HG03342 (cell line): Measurements from ENCODE around the gene MRPS31.
A peak's percentile ranks its signal among the peaks of the same experiment; 100 is the strongest.
"Not testable (repeated sequence)": the region's sequence is repeated elsewhere in the genome, so short reads cannot be mapped to it uniquely, and the experiment has no call there.

Experiments used
- ATAC-seq: cut with Tn5 transposase; IDR thresholded peaks from one replicate; pipeline ENCODE4 v1.9.1; 2021; ENCODE audit warnings: mild to moderate bottlenecking, moderate library complexity; ENCODE audit not compliant: unreplicated experiment

Gene MRPS31

GRCh38 chr13:40790154-40790616 is 19.2 kb upstream of the MRPS31 start:
- no peak for ATAC-seq

- ATAC-seq: peak; percentile 78
These were observed 18.5 kb upstream of the MRPS31 start, which contains the start of gene SLC25A15 for GRCh38 chr13:40789275-40790153. SLC25A15 (plus strand) TSS chr13:40789611; CDS start chr13:40793227, 3,616 bp downstream.

GRCh38 chr13:40788540-40789274 is 17.7 kb upstream of the MRPS31 start:
- not testable (repeated sequence) for ATAC-seq

GRCh38 chr13:40787062-40787461 is 16.1 kb upstream of the MRPS31 start:
- ATAC-seq: no peak

GRCh38 chr13:40786568-40786996 is 15.6 kb upstream of the MRPS31 start:
- no peak for ATAC-seq

- no peak for ATAC-seq
These were observed 13.6 kb upstream of the MRPS31 start for GRCh38 chr13:40784540-40784939.

GRCh38 chr13:40782971-40783370 is 12.0 kb upstream of the MRPS31 start:
- not testable (repeated sequence) for ATAC-seq

- ATAC-seq: no peak
These were observed 10.7 kb upstream of the MRPS31 start for GRCh38 chr13:40781717-40782116.

GRCh38 chr13:40780822-40781401 is 9.9 kb upstream of the MRPS31 start:
- ATAC-seq: no peak

GRCh38 chr13:40779796-40780285 is 8.9 kb upstream of the MRPS31 start:
- ATAC-seq: no peak

GRCh38 chr13:40779049-40779448 is 8.1 kb upstream of the MRPS31 start:
- ATAC-seq: no peak

GRCh38 chr13:40777809-40778175 is 6.8 kb upstream of the MRPS31 start:
- no peak for ATAC-seq

- ATAC-seq: peak; percentile 81
These were observed 6.3 kb upstream of the MRPS31 start for GRCh38 chr13:40777166-40777808.

- peak; percentile 48 for ATAC-seq
These were observed 5.7 kb upstream of the MRPS31 start for GRCh38 chr13:40776681-40777165.

GRCh38 chr13:40776232-40776631 is 5.2 kb upstream of the MRPS31 start:
- ATAC-seq: no peak

- no peak for ATAC-seq
These were observed 3.7 kb upstream of the MRPS31 start for GRCh38 chr13:40774672-40775071.

GRCh38 chr13:40772765-40773473 is 1.9 kb upstream of the MRPS31 start:
- ATAC-seq: no peak

- ATAC-seq: no peak
These were observed 419 bp downstream of the MRPS31 start for GRCh38 chr13:40770609-40770933.

- ATAC-seq: no peak
These were observed 1.0 kb downstream of the MRPS31 start for GRCh38 chr13:40769970-40770369.

- ATAC-seq: no peak
These were observed 5.4 kb downstream of the MRPS31 start for GRCh38 chr13:40765602-40766001.
